HG03378 (cell line): ENCODE measurements around the gene DPF3.

Experiments used
- ATAC-seq: cut with Tn5 transposase; IDR thresholded peaks from one replicate; pipeline ENCODE4 v1.9.1; 2021; ENCODE audit warnings: mild to moderate bottlenecking, moderate library complexity; ENCODE audit not compliant: unreplicated experiment

The DPF3 gene

DNA sequence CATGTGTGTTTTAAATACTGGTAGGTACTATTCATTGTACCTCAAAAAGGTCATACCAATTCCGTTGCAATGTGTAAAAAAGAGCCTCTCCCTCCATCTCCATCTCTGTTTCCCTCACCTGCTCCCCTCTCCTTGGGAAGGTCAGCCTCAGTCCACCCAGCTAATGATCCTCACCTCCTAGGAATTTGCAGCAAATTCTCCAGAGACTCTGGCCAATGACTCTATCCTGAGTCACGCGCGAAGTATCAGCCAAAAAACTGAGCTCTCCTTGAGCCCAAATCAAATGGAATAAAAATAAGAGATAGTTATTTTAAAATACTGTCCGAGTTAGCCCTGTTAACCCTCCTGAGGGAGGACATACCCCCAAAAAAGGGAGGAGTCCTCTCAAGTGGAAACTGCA is 148.4 kb downstream of the DPF3 start:
- ATAC-seq = no peak

- ATAC-seq = no peak
These were observed 149.3 kb downstream of the DPF3 start for GRCh38 chr14:72744416-72745120.

GRCh38 chr14:72743626-72744025 is 150.3 kb downstream of the DPF3 start:
- ATAC-seq = no peak

DNA sequence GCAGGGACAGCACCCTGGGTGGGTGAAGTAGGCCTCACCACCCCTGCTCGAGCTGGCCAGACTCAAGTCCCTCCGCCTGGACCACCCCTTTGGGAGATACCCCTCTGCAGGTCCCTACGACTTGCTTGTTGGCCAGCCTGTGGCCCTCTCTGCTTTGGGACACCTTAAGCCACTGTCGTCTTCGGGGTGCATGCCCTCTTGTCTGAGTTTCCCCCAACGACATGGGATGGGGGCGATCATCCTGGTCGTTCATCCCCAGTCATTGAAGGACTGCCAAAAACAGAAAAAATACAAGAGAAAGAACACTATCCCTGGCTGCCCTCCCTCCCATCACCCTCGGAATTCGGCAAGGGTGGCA is 151.1 kb downstream of the DPF3 start:
- no peak for ATAC-seq

GRCh38 chr14:72742118-72742837 is 151.6 kb downstream of the DPF3 start:
- ATAC-seq = no peak

DNA sequence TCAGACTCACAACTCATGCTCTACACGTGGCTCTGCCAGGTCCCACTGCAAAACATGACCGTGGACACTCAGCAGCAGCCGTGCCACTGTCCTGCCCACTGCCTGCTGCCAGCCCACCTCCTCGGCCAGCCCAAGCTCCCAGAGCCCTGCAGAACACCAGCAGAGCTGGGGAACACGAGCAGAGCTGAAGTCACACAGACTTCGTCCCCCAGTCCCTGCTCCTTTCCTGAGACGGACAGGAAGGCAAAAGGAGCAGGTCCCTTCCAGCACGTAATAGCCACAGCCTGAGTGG is 152.1 kb downstream of the DPF3 start:
- ATAC-seq = no peak

DNA sequence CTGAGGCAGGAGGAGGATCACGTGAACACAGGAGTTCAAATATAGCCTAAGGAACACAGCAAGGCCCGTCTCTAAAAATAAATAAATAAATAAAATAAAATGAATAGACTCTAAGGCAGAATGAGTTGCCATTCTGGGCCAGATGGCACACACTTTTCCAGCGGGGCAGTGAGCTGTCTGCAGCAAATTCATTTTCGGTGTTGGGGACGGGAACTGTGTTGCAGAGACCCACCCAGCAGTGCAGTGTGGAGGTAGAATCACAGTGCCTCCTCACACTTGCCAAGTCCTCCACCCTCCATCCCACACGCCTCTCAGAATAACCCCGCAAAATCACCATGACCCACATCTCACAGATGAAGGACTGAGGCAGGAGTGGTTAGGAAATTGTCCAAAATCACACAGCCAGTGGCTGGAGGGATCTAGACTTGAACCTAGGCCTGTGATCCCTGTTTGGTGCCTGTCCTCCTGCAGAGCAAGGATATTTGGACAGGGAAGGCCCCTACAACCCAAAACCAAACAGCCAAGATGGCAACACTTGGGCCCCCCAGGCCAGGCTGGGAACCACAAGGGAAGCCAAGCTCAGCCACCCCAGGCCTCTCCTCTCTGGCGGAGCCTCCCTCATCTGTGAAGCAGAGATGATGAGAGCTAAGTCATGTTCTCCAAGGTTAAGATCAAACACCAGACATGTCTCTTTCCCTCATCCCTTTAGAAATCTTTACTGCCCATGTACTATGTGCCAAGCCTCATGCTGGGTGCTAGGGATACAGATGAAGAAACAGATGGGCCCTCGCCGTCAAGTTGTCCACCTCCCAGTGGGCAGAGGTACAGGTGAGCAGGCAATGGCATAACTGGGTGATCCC is 152.7 kb downstream of the DPF3 start:
- no peak for ATAC-seq

GRCh38 chr14:72740504-72740961 is 153.4 kb downstream of the DPF3 start:
- ATAC-seq = no peak

GRCh38 chr14:72739446-72740405 is 154.2 kb downstream of the DPF3 start:
- no peak for ATAC-seq

- ATAC-seq = no peak
These were observed 155.7 kb downstream of the DPF3 start for GRCh38 chr14:72738161-72738611.

DNA sequence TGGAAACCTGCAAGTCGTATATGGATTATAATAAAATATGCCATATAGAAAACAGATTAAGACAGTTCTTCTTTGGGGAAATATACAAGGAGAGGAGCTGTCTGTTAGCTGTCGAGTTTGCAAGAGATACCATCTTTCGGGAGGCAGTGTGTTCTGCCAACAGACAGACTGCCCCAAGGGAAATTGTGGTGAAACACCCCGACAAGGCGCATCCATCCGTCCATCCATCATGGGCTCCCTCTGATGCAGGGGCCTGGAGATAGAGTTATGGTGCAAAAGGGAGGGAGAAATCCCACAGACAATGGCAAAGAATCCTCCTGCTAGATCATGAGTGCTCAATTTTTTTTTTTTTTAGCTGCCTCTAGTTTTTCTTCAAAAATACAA is 156.3 kb downstream of the DPF3 start:
- no peak for ATAC-seq

- no peak for ATAC-seq
These were observed 156.9 kb downstream of the DPF3 start for GRCh38 chr14:72736786-72737559.

- ATAC-seq = no peak
These were observed 157.6 kb downstream of the DPF3 start for GRCh38 chr14:72736308-72736707.

DNA sequence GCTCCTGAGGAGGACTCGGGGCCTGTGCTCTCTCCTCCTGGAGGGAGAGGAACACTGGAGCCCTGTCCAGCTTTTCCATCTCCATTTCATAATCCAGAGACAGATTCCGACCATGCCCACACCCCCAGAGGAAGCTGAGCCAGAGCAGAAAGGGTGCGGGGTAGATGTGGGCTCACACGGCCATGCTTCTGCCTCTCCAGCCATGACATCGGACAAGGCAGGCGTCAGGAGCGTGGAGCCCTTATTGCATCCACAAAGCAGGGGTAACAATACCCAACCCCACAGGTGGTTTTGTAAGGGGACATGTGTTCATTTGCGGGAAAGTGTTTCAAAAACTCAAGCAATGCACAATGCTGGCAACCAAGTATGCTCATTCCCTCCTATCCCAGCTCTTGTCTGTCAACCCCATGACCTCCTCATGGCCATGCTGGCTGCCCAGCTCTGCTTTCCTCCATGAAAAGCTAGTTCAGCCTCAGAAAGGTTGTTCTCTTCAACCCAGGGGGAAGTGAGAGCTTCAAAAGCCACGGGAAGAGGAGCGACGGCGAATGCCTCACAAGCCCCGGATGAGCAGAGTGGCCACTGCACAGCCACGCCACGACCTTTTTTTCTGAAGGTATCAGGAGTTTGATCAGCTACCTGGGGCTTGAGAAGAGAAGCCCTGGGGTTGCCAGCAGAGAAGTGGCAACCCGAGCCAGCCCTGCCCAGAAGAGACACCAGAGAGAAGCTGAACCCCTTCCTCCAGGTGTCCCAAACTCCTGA is 161.7 kb downstream of the DPF3 start:
- no peak for ATAC-seq

DNA sequence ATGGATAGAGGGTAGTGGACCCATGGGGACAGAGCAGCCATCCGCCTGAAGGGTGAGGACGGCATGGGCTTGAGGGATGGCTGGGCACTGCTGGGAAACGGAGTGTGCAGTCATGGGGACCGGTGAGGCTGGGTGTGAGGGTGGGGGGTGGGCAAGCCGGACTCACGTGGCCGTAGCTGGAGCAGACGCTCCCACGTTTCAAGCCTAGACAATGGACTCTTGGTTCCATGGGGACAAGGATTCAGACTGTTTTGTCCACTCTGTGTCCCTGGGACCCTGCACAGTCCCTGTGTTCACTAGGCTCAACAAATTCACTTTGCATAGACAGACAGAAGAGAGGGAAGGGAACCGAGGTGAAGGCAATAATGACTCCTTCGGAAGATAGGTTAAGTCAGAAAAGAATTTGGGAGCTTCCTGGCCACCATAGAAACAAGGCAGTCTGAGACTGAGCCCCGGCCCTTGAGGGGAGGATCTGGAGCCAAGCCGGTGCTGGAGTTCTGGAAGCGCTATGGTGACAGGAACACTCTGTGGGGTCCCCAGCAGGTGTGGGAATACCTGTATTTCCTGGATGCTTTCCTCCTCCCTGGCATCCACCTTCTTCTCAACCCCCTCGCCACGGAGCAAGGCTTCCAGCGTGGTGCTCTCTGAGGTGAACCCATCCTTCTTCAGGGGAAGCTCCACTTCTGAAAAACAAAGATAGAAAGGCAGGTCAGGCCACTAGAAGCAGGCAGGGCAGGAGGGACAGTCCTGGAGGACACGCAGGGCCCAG is 162.5 kb downstream of the DPF3 start:
- no peak for ATAC-seq

DNA sequence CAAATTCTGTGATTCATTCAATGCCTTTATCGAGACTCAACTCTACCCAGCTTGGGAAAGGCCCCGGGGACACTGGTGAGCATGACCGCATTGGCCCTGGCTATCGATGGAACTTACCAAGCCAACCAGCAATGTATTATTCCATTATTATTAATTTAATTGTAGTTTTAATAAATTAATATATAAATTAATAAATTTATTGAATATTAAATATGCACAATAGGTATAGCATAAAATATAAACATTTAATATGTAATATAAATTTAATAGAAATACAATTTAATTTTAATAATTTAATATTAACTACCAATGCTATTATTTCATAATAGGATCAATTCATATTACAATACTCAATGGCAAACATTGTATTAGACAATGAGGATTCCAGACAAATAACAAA is 163.4 kb downstream of the DPF3 start:
- no peak for ATAC-seq

GRCh38 chr14:72726444-72726843 is 167.5 kb downstream of the DPF3 start:
- ATAC-seq = no peak

GRCh38 chr14:72723858-72724530 is 169.9 kb downstream of the DPF3 start:
- ATAC-seq = no peak
